Measurements from ENCODE around the gene HTRA3. TPM values are rescaled to one million over a fixed set of nuclear protein-coding genes. Genes with fewer than 3 reads are reported as not detected.

HTRA3 gene
- total and polyA plus RNA-seq, 2 experiments from 2014 or later = 1.3 to 3.6 TPM

DNA sequence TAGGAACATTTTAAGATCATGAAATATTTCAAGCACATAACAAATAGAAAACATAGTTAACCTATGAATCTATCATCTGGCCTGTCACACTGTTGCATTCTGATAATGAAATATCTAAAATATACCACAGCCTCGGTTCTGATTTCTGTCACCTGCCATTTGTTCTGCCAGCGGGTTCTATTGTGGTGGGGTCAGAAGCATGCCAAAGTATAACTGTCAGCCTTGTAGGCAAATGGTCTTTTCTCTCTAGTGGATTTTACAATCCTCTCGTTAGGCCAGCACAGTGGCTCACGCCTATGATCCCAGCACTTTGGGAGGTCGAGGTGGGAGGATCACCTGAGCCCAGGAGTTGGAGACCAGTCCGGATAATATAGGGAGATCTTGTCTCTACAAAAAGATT, 47.9 kb downstream of the HTRA3 start:
- Histone ChIP-seq H3K79me2 (replicated peaks; ENCODE audit: insufficient read depth) (no peaks in the 10 kb centered on the region), H3K36me3 (ENCODE audit: insufficient read depth) (no peaks in the 10 kb centered on the region), H2AFZ (no peak overlapping the region), H3F3A (replicated peaks; ENCODE audit: low read depth) (no peaks in the 10 kb centered on the region), H3K9me2 (ENCODE audit: insufficient read depth) (peaks cover 6% of the 10 kb centered on the region; the same call in 1 of the 2 replicates), H3K27me3 (ENCODE audit: insufficient read depth) (no peaks in the 10 kb centered on the region), H3K27ac (ENCODE audit: low read depth) (no peak overlapping the region), H3K4me2 (no peak overlapping the region), H4K20me1 (replicated peaks; ENCODE audit: insufficient read depth) (no peaks in the 10 kb centered on the region), H3K4me3 (no peak overlapping the region), H3K4me1 (ENCODE audit: insufficient read depth) (peaks cover 9% of the 10 kb centered on the region)
- DNase-seq (ENCODE audit: low spot score) = no peak
- TF ChIP-seq, protein P1, sequence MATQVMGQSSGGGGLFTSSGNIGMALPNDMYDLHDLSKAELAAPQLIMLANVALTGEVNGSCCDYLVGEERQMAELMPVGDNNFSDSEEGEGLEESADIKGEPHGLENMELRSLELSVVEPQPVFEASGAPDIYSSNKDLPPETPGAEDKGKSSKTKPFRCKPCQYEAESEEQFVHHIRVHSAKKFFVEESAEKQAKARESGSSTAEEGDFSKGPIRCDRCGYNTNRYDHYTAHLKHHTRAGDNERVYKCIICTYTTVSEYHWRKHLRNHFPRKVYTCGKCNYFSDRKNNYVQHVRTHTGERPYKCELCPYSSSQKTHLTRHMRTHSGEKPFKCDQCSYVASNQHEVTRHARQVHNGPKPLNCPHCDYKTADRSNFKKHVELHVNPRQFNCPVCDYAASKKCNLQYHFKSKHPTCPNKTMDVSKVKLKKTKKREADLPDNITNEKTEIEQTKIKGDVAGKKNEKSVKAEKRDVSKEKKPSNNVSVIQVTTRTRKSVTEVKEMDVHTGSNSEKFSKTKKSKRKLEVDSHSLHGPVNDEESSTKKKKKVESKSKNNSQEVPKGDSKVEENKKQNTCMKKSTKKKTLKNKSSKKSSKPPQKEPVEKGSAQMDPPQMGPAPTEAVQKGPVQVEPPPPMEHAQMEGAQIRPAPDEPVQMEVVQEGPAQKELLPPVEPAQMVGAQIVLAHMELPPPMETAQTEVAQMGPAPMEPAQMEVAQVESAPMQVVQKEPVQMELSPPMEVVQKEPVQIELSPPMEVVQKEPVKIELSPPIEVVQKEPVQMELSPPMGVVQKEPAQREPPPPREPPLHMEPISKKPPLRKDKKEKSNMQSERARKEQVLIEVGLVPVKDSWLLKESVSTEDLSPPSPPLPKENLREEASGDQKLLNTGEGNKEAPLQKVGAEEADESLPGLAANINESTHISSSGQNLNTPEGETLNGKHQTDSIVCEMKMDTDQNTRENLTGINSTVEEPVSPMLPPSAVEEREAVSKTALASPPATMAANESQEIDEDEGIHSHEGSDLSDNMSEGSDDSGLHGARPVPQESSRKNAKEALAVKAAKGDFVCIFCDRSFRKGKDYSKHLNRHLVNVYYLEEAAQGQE (IDR thresholded peaks at IDR 0.05; ENCODE audit: unreplicated experiment) = no peak
- TF ChIP-seq, protein P2, sequence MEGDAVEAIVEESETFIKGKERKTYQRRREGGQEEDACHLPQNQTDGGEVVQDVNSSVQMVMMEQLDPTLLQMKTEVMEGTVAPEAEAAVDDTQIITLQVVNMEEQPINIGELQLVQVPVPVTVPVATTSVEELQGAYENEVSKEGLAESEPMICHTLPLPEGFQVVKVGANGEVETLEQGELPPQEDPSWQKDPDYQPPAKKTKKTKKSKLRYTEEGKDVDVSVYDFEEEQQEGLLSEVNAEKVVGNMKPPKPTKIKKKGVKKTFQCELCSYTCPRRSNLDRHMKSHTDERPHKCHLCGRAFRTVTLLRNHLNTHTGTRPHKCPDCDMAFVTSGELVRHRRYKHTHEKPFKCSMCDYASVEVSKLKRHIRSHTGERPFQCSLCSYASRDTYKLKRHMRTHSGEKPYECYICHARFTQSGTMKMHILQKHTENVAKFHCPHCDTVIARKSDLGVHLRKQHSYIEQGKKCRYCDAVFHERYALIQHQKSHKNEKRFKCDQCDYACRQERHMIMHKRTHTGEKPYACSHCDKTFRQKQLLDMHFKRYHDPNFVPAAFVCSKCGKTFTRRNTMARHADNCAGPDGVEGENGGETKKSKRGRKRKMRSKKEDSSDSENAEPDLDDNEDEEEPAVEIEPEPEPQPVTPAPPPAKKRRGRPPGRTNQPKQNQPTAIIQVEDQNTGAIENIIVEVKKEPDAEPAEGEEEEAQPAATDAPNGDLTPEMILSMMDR (conservative IDR thresholded peaks at IDR 0.05; ENCODE audit: low read depth in 2 of 2) = no peak
- no peak for TF ChIP-seq EZH2 (IDR thresholded peaks at IDR 0.05; ENCODE audit: low read depth, unreplicated experiment)
- TF ChIP-seq JUNB (IDR thresholded peaks at IDR 0.05; ENCODE audit: unreplicated experiment) = no peak
- no peak for TF ChIP-seq STAT1 (IDR thresholded peaks at IDR 0.05; ENCODE audit: unreplicated experiment)
- no peak for TF ChIP-seq NANOG (IDR thresholded peaks at IDR 0.05; ENCODE audit: borderline replicate concordance)
- no peak for TF ChIP-seq ZNF114 (CRISPR knock-in tag; IDR thresholded peaks at IDR 0.05)
- TF ChIP-seq, protein P3, sequence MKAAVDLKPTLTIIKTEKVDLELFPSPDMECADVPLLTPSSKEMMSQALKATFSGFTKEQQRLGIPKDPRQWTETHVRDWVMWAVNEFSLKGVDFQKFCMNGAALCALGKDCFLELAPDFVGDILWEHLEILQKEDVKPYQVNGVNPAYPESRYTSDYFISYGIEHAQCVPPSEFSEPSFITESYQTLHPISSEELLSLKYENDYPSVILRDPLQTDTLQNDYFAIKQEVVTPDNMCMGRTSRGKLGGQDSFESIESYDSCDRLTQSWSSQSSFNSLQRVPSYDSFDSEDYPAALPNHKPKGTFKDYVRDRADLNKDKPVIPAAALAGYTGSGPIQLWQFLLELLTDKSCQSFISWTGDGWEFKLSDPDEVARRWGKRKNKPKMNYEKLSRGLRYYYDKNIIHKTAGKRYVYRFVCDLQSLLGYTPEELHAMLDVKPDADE (IDR thresholded peaks at IDR 0.05) = no peak
- TF ChIP-seq POLR2AphosphoS5 (IDR thresholded peaks at IDR 0.05; ENCODE audit: low read depth) = no peak
- TF ChIP-seq CREB1 (CRISPR knock-in tag; IDR thresholded peaks at IDR 0.05; ENCODE audit: low read depth) = no peak
- TF ChIP-seq, protein P4, sequence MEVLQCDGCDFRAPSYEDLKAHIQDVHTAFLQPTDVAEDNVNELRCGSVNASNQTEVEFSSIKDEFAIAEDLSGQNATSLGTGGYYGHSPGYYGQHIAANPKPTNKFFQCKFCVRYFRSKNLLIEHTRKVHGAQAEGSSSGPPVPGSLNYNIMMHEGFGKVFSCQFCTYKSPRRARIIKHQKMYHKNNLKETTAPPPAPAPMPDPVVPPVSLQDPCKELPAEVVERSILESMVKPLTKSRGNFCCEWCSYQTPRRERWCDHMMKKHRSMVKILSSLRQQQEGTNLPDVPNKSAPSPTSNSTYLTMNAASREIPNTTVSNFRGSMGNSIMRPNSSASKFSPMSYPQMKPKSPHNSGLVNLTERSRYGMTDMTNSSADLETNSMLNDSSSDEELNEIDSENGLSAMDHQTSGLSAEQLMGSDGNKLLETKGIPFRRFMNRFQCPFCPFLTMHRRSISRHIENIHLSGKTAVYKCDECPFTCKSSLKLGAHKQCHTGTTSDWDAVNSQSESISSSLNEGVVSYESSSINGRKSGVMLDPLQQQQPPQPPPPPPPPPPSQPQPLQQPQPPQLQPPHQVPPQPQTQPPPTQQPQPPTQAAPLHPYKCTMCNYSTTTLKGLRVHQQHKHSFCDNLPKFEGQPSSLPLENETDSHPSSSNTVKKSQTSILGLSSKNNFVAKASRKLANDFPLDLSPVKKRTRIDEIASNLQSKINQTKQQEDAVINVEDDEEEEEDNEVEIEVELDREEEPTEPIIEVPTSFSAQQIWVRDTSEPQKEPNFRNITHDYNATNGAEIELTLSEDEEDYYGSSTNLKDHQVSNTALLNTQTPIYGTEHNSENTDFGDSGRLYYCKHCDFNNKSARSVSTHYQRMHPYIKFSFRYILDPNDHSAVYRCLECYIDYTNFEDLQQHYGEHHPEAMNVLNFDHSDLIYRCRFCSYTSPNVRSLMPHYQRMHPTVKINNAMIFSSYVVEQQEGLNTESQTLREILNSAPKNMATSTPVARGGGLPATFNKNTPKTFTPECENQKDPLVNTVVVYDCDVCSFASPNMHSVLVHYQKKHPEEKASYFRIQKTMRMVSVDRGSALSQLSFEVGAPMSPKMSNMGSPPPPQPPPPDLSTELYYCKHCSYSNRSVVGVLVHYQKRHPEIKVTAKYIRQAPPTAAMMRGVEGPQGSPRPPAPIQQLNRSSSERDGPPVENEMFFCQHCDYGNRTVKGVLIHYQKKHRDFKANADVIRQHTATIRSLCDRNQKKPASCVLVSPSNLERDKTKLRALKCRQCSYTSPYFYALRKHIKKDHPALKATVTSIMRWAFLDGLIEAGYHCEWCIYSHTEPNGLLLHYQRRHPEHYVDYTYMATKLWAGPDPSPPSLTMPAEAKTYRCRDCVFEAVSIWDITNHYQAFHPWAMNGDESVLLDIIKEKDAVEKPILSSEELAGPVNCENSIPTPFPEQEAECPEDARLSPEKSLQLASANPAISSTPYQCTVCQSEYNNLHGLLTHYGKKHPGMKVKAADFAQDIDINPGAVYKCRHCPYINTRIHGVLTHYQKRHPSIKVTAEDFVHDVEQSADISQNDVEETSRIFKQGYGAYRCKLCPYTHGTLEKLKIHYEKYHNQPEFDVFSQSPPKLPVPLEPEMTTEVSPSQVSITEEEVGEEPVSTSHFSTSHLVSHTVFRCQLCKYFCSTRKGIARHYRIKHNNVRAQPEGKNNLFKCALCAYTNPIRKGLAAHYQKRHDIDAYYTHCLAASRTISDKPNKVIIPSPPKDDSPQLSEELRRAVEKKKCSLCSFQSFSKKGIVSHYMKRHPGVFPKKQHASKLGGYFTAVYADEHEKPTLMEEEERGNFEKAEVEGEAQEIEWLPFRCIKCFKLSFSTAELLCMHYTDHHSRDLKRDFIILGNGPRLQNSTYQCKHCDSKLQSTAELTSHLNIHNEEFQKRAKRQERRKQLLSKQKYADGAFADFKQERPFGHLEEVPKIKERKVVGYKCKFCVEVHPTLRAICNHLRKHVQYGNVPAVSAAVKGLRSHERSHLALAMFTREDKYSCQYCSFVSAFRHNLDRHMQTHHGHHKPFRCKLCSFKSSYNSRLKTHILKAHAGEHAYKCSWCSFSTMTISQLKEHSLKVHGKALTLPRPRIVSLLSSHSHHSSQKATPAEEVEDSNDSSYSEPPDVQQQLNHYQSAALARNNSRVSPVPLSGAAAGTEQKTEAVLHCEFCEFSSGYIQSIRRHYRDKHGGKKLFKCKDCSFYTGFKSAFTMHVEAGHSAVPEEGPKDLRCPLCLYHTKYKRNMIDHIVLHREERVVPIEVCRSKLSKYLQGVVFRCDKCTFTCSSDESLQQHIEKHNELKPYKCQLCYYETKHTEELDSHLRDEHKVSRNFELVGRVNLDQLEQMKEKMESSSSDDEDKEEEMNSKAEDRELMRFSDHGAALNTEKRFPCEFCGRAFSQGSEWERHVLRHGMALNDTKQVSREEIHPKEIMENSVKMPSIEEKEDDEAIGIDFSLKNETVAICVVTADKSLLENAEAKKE (CRISPR knock-in tag; IDR thresholded peaks at IDR 0.05) = no peak
- TF ChIP-seq EZH2phosphoT487 (IDR thresholded peaks at IDR 0.05; ENCODE audit: unreplicated experiment) = no peak
- TF ChIP-seq ZNF331 (CRISPR knock-in tag; IDR thresholded peaks at IDR 0.05; ENCODE audit: low read depth) = no peak
- Mint-ChIP-seq H3K4me1 (peaks cover 19% of the 10 kb centered on the region), H3K4me3 (no peak overlapping the region), H3K36me3 (ENCODE audit: low read depth) (no peaks in the 10 kb centered on the region), H3K27me3 (ENCODE audit: insufficient read depth, low read depth, poor library complexity) (peaks cover 8% of the 10 kb centered on the region), H3K9me3 (peaks cover 13% of the 10 kb centered on the region), H3K27ac (no peak overlapping the region)
- no peak for ATAC-seq
